GM08714 (cell line): Measurements from ENCODE around the gene ACKR2.

ENCODE experiments used
- H3K4me3 ChIP-seq: fragments of 200-500 bp; sonication (Bioruptor generic); 2 replicates; pipeline ENCODE4 v1.5.1; 2014; ENCODE audit warnings: mild to moderate bottlenecking, low read length, inconsistent platforms
- ZNF274 ChIP-seq: IDR thresholded peaks from 2 replicates; pipeline ENCODE4 v1.6.1; 2012; ENCODE audit warnings: mild to moderate bottlenecking, low read depth, low read length

ACKR2 gene

GRCh38 chr3:42898896-42899675, 89.8 kb downstream of the ACKR2 start:
- no peak overlapping the region for H3K4me3 ChIP-seq
- TF ChIP-seq ZNF274 = no peak

DNA sequence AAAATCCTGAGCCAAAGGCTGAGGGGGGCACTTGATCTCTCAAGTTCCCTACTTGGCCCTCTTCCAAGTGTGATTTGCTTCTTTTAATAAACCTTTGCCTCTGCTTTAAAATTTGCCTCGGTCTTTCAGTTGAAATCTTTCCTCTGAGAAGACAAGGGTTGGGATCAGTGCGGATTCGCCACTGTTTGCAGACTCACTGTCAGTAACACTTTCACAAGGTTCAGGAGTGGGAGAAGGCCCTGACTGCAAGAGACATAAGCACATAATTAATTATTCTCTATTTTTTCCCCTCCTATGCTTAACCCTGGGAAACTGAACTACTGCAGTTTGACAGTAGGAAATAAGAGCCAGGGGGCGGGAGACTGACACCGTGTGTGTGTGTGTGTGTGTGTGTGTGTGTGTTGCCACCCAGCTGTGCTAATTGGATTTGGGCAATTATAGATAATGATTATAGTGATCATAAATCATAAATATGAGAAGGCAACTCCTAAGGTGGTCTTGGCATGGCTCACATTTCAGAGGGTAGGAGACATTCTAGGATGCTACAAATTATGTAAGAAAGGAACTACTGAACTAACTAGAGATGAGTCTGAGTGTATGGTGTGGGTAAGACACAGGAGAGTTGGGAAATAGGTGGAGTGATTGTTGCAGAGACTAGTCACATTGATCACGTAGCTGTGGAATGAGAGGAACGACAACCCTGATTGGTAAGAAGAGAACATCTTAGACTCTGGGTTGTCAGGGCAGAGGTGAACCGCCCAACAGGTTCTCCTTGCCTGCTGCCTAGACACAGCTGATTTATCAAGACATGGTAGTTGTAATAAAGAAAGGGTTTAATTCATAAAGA, 91.2 kb downstream of the ACKR2 start:
- TF ChIP-seq ZNF274 = no peak
- H3K4me3 ChIP-seq = no peak overlapping the region

DNA sequence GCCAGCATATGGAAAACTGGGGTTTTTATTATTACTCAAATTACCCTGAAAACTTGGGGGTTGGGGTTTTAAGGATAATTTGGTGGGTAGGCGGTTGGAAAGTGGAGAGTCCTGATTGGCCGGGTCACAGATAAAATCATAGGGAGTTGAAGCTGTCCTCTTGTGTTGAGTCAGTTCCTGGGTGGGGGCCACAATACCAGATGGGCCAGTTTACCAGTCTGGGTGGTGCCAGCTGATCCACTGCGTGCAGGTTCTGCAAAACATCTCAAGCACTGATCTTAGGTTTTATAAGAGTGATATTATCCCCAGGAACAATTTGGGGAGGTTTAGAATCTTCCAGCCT, 91.8 kb downstream of the ACKR2 start:
- TF ChIP-seq ZNF274 = no peak
- H3K4me3 ChIP-seq = no peak overlapping the region

GRCh38 chr3:42902257-42902656, 93.0 kb downstream of the ACKR2 start:
- no peak for TF ChIP-seq ZNF274
- no peak overlapping the region for H3K4me3 ChIP-seq

DNA sequence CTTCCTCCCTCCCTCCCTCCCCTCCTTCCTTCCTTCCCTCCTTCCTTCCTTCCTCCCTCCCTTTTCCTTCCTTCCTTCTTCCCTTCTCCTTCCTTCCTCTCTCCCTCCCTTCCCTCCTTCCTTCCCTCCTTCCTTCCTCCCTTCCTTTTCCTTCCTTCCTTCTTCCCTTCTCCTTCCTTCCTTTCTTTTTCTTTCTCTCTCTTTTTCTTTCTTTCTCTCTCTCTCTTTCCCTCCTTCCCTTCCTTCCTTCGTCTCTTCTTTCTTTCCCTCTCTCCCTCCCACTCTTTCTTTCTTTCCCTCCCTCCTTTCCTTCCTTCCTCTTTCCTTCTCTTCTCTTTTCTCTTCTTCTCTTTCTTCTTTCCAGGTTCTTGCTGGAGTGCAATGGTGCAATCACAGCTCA, 94.8 kb downstream of the ACKR2 start:
- no peak overlapping the region for H3K4me3 ChIP-seq
- no peak for TF ChIP-seq ZNF274

GRCh38 chr3:42905740-42906069, 96.5 kb downstream of the ACKR2 start:
- H3K4me3 ChIP-seq = no peak overlapping the region
- TF ChIP-seq ZNF274 = no peak

GRCh38 chr3:42906070-42906847, 97.0 kb downstream of the ACKR2 start, which contains the start of gene ZNF662:
TSS of gene ZNF662 (plus strand) at chr3:42906142. CDS start at chr3:42908115, 1,973 bp downstream.
- H3K4me3 ChIP-seq = no peak within 1 kb of the TSS
- TF ChIP-seq ZNF274 = no peak

DNA sequence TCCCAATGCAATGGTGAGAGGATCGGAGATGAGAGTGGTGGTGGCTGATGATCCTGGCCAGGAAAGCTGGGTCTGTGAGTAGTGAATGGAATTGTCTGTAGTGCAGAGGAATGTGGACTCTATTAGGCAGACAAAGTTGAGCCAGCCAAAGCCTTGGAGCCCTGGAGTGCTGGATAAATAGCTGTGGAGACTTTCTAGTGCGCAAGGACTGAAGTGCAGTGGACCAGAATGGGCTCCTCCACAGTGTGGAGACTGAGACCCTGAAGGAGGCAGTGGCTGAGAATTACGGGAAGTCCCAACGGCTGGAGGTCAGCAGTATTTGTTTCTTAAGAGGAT, 97.6 kb downstream of the ACKR2 start:
- TF ChIP-seq ZNF274 = no peak
- H3K4me3 ChIP-seq = no peak overlapping the region

- TF ChIP-seq ZNF274 = no peak
- H3K4me3 ChIP-seq = no peak overlapping the region
Observed at GRCh38 chr3:42908675-42909074, 99.4 kb downstream of the ACKR2 start.

DNA sequence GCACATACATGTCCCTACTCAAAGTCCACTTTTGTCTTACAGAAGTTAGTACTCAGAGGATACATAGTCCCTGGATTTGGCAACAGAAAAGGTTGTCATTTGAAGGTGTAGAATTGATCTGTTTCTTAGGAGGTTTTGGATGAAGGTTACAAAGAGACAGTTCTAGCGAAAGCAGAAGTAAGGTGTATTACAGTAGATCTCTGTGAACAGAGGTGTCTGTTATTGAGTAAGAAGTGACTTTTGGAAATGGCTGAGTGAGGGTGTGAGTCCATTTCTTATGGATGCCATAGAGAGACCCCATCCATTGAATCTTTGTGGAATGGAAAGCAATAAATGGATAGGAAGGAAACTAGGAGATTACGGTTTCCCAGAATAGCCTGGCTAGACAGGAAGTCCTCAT, 102.3 kb downstream of the ACKR2 start:
- H3K4me3 ChIP-seq = no peak overlapping the region
- no peak for TF ChIP-seq ZNF274

DNA sequence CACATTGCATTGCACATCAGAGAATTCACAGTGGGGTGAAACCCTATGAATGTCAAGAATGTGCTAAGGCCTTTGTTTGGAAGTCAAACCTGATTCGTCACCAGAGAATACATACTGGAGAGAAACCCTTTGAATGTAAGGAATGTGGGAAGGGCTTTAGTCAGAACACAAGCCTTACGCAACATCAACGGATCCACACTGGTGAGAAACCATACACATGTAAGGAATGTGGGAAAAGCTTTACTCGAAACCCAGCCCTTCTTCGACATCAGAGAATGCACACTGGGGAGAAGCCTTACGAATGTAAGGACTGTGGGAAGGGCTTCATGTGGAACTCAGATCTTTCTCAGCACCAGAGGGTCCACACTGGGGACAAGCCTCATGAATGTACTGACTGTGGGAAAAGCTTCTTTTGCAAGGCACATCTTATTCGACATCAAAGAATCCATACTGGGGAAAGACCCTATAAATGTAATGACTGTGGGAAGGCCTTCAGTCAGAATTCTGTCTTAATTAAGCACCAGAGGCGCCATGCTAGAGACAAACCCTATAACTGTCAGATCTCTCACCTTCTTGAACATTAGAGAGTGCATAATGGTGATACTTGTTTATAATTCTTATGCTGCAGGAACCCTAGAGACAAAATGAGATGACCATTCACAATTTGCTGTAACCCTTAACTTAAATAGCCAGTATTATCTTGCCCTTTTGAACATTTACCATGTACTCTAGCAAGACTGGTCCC, 105.7 kb downstream of the ACKR2 start:
- no peak overlapping the region for H3K4me3 ChIP-seq
- TF ChIP-seq ZNF274 = no peak
